ENCODE data around the gene ENPP3. TPM values are rescaled to one million over a fixed set of nuclear protein-coding genes. Genes with fewer than 3 reads are reported as not detected.

ENPP3 gene
- total and polyA plus RNA-seq, 2 of the 13 experiments (the other 11 are each of a cell fraction or from before 2014, with no cell fraction given), result 40.0 to 75.4 TPM

- TF ChIP-seq, protein P1, sequence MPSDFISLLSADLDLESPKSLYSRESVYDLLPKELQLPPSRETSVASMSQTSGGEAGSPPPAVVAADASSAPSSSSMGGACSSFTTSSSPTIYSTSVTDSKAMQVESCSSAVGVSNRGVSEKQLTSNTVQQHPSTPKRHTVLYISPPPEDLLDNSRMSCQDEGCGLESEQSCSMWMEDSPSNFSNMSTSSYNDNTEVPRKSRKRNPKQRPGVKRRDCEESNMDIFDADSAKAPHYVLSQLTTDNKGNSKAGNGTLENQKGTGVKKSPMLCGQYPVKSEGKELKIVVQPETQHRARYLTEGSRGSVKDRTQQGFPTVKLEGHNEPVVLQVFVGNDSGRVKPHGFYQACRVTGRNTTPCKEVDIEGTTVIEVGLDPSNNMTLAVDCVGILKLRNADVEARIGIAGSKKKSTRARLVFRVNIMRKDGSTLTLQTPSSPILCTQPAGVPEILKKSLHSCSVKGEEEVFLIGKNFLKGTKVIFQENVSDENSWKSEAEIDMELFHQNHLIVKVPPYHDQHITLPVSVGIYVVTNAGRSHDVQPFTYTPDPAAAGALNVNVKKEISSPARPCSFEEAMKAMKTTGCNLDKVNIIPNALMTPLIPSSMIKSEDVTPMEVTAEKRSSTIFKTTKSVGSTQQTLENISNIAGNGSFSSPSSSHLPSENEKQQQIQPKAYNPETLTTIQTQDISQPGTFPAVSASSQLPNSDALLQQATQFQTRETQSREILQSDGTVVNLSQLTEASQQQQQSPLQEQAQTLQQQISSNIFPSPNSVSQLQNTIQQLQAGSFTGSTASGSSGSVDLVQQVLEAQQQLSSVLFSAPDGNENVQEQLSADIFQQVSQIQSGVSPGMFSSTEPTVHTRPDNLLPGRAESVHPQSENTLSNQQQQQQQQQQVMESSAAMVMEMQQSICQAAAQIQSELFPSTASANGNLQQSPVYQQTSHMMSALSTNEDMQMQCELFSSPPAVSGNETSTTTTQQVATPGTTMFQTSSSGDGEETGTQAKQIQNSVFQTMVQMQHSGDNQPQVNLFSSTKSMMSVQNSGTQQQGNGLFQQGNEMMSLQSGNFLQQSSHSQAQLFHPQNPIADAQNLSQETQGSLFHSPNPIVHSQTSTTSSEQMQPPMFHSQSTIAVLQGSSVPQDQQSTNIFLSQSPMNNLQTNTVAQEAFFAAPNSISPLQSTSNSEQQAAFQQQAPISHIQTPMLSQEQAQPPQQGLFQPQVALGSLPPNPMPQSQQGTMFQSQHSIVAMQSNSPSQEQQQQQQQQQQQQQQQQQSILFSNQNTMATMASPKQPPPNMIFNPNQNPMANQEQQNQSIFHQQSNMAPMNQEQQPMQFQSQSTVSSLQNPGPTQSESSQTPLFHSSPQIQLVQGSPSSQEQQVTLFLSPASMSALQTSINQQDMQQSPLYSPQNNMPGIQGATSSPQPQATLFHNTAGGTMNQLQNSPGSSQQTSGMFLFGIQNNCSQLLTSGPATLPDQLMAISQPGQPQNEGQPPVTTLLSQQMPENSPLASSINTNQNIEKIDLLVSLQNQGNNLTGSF (CRISPR knock-in tag; IDR thresholded peaks at IDR 0.05), result no peak
Measured at GRCh38 chr6:131761762-131762067, 124.6 kb downstream of the ENPP3 start (continued).

- peaks cover 67% of the 10 kb centered on the region for H3K4me1 ChIP-seq (ENCODE audit: insufficient read depth, low read length)
- CTCF ChIA-PET (ENCODE audit: low intra/inter-chr PET ratio, low total read pairs), result no interaction called here
- in situ Hi-C loops (cut with HindIII; ENCODE audit: extremely low pct_ligation_motif_present, low pct_unique_long_range_greater_than_20kb) (no loop called here), intact Hi-C loops (cut with micrococcal nuclease; ENCODE audit: unreplicated experiment) (loop anchor here (1.0 kb wide), 1 partner anchor 8 kb away; no protein-coding TSS in a partner anchor)
- no peaks in the 10 kb centered on the region for H3K9me3 ChIP-seq (ENCODE audit: low read length)
- POLR2A ChIA-PET, result interaction anchor here (1.3 to 1.5 kb wide), 2 partner anchors 8 to 81 kb away, joined by 4 to 8 read pairs; no protein-coding TSS in a partner anchor
- no peak overlapping the region for H2AFZ ChIP-seq (ENCODE audit: low read length)
- BruUV-seq (replicated peaks), result no TSS peak
- peak; percentile 79 for ATAC-seq
- WGBS (ENCODE audit: low lambda C conversion rate), result 55% methylated on average over 2 of the region's 2 CpGs
- peak overlapping the region; percentile 0; the same call in 1 of the 2 replicates for H3K4me2 ChIP-seq (ENCODE audit: low read depth, low read length)
- H3K27me3 ChIP-seq (ENCODE audit: control insufficient read depth in 1 of 2, insufficient read depth in 2 of 2, low read length in 2 of 2), result no peaks in the 10 kb centered on the region
- no peak overlapping the region for H3K4me3 ChIP-seq (replicated peaks in 1 of 3; ENCODE audit: insufficient read depth in 1 of 3, low read depth in 2 of 3, low read length in 3 of 3)
- no peak overlapping the region for H3K9ac ChIP-seq (ENCODE audit: insufficient read depth, low read depth, low read length)
- no peaks in the 10 kb centered on the region for H3K79me2 ChIP-seq (ENCODE audit: insufficient read depth, low read length)
- H4K20me1 ChIP-seq (ENCODE audit: insufficient read depth, low read length), result no peaks in the 10 kb centered on the region
- H3K36me3 ChIP-seq (replicated peaks in 1 of 2; ENCODE audit: control insufficient read depth in 1 of 2, insufficient read depth in 2 of 2, low read length in 2 of 2), result no peaks in the 10 kb centered on the region
- FAIRE-seq, result no peak
- H3K27ac ChIP-seq (ENCODE audit: extremely low read length, insufficient read depth, low read length), result peak overlapping the region; percentile 21
- peak; percentile 85 for DNase-seq (ENCODE audit: low spot score)
- peak; percentile 20; the same call in 1 of the 2 replicates for TF ChIP-seq NCOR1 (IDR thresholded peaks at IDR 0.05; ENCODE audit: borderline replicate concordance, low read length)
- TF ChIP-seq KMT2B (CRISPR knock-in tag; IDR thresholded peaks at IDR 0.05), result no peak
- no peak for TF ChIP-seq DBP (CRISPR knock-in tag; IDR thresholded peaks at IDR 0.05; ENCODE audit: not compliant biosample characterization)
- no peak for TF ChIP-seq MXD1 (CRISPR knock-in tag; IDR thresholded peaks at IDR 0.05)
- peak; percentile 32; the same call in 1 of the 2 replicates for TF ChIP-seq HNF4A (CRISPR knock-in tag; IDR thresholded peaks at IDR 0.05)
- TF ChIP-seq ZNF674 (CRISPR knock-in tag; IDR thresholded peaks at IDR 0.05; ENCODE audit: low read depth), result no peak
- no peak for TF ChIP-seq AKNA (CRISPR knock-in tag; IDR thresholded peaks at IDR 0.05; ENCODE audit: borderline replicate concordance)
- no peak for TF ChIP-seq RFX1 (IDR thresholded peaks at IDR 0.05)
- TF ChIP-seq GATAD2A (CRISPR knock-in tag; IDR thresholded peaks at IDR 0.05), result peak; percentile 10; the same call in 1 of the 2 replicates
- peak; percentile 67 for TF ChIP-seq SKI (IDR thresholded peaks at IDR 0.05; ENCODE audit: partially characterized antibody)
Measured at GRCh38 chr6:131762984-131763383, 125.9 kb downstream of the ENPP3 start.
